Psoas muscle (tissue), 8 donors: ENCODE data around the gene SMIM41. TPM values are rescaled to one million over a fixed set of nuclear protein-coding genes. Genes with fewer than 3 reads are reported as not detected.

Source experiments
- ATAC-seq, 4 donors: fragments of 200-7000 bp; cut with Tn5 transposase; one replicate each; pipeline ENCODE4 v1.9.1; 2020; ENCODE audit warnings: moderate library complexity in 3 of 4, mild to moderate bottlenecking in 2 of 4
- DNase-seq, 2 donors: peaks; one replicate each; pipeline ENCODE4 v3.0.0-alpha.2; 2020
- H3K27ac ChIP-seq: fragments of 200-600 bp; one replicate; pipeline ENCODE4 v1.8.0; 2022
- H3K27me3 ChIP-seq, 3 donors: fragments of 200-600 bp in 1 of 3; one replicate each; pipeline versions ENCODE4 v1.6.1 to v1.8.0; 2013 to 2022; ENCODE audit warnings: low read length in 2 of 3, mild to moderate bottlenecking in 2 of 3, moderate library complexity in 1 of 3; ENCODE audit not compliant: insufficient read depth in 3 of 3
- H3K36me3 ChIP-seq, 2 donors: fragments of 200-600 bp in 1 of 2; one replicate each; pipeline versions ENCODE4 v1.6.1 to v1.8.0; 2013 to 2022; ENCODE audit warnings: low read depth in 1 of 2, mild to moderate bottlenecking in 1 of 2, moderate library complexity in 1 of 2; ENCODE audit not compliant: insufficient read depth in 1 of 2
- H3K4me1 ChIP-seq: fragments of 200-600 bp; one replicate; pipeline ENCODE4 v1.8.0; 2022
- H3K4me3 ChIP-seq: fragments of 200-600 bp; one replicate; pipeline ENCODE4 v1.8.0; 2022; ENCODE audit warnings: mild to moderate bottlenecking
- H3K9me3 ChIP-seq: fragments of 200-600 bp; one replicate; pipeline ENCODE4 v1.8.0; 2022
- WGBS, 3 donors: extraction: QIAGEN DNeasy Blood & Tissue Kit; methylation state at CpG; one replicate each; pipeline versions ENCODE4 v1.1.6 to v1.1.7; 2013; 5-methylcytosine and 5-hydroxymethylcytosine counted together
- intact Hi-C, 2 donors: fragments of 100-400 bp; cut with DNase I; formaldehyde crosslinking; loops; one replicate each; pipeline versions ENCODE4 v1.11.0 to v1.14.2; 2022
- polyA plus RNA-seq, 3 donors: library from polyadenylated mRNA; stranded (reverse); fragments of 200-250 nt; gene quantifications; one replicate each; pipeline ENCODE4 v1.2.3, GENCODE V29; 2013
- total RNA-seq, 4 donors: library from RNA; stranded (reverse); fragmentation: NEBNext Ultra II Directional in 2 of 4; extraction: Animal tissue kit (Norgen Biotek cat#: 25700) in 2 of 4; gene quantifications; one replicate each; pipeline versions ENCODE4 v1.2.1 to v1.2.4, GENCODE V29; 2021 to 2023
- TF ChIP-seq, protein P1 (sequence below): fragments of 200-600 bp; IDR thresholded peaks from one replicate; pipeline ENCODE4 v1.8.0; 2022; ENCODE audit warnings: antibody characterized with exemption
- donor health status: healthy with polysubstance abuse.
- donor health status: DM: no; HTN: no; CAD: no; lungs with moderate emphysema.
- donor health status: Bipolar disorder and iron deficiency.
- donor health status: healthy.
- donor health status: DM: yes; HTN: yes; CAD: no.
- donor health status: DM: no; HTN: no; CAD: no.
- donor health status: DM: no; HTN: no; CAD: no.
- donor health status: DM: yes; HTN: yes; CAD: no.

SMIM41 gene
- total and polyA plus RNA-seq, 7 donors, result 0.16 to 0.32 (median 0.20) TPM; not detected in 4

DNA sequence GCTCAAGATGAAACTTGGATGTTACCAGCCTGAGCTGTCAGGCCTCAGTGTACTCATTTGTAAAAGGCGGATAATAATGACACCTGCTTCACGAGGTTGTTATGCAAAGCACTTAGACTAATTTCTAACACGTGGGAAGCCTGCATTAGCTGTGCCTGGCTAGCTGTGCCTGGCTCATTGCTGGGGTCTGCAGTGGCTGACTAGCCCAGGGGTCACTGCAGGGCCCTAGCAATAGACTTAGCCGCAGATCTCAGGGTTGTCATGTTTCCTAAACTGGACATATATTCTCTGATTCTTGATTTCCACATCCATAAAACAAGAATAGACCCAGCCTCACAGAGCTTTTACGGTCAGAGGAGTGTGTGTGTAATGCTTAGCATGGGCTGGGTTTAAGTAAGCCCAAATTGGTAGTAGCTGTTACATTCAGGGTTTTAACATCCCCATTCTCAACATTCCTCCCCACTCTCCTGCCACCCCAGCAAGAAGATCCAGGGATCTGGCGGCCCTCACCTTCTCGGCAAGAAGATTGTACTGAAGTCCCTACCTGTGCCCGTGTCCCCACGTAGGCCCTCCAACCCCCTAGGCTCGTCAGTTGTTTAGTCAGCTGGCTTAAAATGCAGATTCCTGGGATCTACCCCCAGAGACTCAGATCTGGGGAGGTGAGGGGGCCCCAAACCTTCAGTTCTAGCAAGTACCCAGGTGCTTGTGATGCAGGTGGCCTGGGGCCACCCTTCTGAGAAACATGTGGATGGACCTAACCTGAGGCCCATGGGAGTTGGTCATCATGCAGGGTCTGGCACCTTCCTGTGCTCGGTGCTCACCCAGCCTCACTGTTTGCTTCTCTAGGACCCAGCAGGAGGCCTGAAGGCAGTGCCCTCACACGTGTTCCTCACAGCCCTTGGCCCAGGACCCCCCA lies 19.7 kb upstream of the SMIM41 start:
- TF ChIP-seq, protein P1, sequence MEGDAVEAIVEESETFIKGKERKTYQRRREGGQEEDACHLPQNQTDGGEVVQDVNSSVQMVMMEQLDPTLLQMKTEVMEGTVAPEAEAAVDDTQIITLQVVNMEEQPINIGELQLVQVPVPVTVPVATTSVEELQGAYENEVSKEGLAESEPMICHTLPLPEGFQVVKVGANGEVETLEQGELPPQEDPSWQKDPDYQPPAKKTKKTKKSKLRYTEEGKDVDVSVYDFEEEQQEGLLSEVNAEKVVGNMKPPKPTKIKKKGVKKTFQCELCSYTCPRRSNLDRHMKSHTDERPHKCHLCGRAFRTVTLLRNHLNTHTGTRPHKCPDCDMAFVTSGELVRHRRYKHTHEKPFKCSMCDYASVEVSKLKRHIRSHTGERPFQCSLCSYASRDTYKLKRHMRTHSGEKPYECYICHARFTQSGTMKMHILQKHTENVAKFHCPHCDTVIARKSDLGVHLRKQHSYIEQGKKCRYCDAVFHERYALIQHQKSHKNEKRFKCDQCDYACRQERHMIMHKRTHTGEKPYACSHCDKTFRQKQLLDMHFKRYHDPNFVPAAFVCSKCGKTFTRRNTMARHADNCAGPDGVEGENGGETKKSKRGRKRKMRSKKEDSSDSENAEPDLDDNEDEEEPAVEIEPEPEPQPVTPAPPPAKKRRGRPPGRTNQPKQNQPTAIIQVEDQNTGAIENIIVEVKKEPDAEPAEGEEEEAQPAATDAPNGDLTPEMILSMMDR, result no peak
- intact Hi-C loops, result no loop called here
- Histone ChIP-seq H3K4me3 (no peak overlapping the region), H3K9me3 (no peaks in the 10 kb centered on the region), H3K36me3 (peaks cover 0 to 45% of the 10 kb centered on the region in 2 donors), H3K27me3 (no peaks in the 10 kb centered on the region), H3K4me1 (peaks cover 33% of the 10 kb centered on the region), H3K27ac (peak overlapping the region; percentile 14)
- ATAC-seq (peak in 1 of 4 donors; percentile 2), DNase-seq (no peak)
- WGBS, 3 donors, result 60 to 81% (median 66%) methylated on average over 12 of the region's 12 CpGs

DNA sequence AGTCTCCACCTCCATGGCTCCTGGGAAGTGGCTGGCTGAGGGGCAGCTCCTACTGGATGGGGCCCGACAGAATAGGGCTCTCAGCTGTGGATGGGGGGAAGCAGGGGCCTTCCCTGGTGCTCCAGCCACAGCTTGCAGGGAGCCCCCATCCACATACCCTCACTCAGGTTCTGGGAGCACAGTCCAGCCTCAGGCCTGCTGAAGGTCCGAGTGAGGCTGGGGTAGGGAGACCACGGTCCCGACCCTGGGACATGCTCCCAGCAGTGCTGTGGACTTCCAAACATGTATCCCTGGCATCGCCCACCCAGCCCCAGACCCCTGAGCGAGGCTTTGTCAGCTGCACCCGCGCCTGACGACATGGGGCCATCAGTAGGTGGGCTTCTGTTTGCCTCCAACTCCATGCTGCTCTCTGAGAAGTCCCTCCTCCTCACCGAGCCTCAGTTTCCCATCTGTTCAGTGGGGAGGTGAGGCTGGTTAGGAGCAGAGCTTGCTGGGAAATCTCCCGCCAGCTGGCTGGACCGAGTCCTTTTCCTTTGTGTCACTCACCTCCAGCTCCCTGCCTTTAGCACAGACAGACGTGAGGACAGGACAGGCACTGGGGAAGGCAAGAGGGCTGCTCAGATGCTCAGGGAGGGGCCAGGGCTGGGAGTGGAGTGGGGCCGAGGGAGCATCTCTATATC lies 18.9 kb upstream of the SMIM41 start:
- Histone ChIP-seq H3K9me3 (no peaks in the 10 kb centered on the region), H3K27ac (peak overlapping the region; percentile 75), H3K4me3 (no peak overlapping the region), H3K36me3 (peaks cover 0 to 39% of the 10 kb centered on the region in 2 donors), H3K27me3 (no peaks in the 10 kb centered on the region), H3K4me1 (peaks cover 33% of the 10 kb centered on the region)
- WGBS, 3 donors, result 72 to 81% (median 74%) methylated on average over 14 of the region's 14 CpGs
- TF ChIP-seq, protein P1, result no peak
- intact Hi-C loops, result no loop called here
- ATAC-seq, result peak in 1 of 4 donors; percentile 0
- DNase-seq, result no peak

DNA sequence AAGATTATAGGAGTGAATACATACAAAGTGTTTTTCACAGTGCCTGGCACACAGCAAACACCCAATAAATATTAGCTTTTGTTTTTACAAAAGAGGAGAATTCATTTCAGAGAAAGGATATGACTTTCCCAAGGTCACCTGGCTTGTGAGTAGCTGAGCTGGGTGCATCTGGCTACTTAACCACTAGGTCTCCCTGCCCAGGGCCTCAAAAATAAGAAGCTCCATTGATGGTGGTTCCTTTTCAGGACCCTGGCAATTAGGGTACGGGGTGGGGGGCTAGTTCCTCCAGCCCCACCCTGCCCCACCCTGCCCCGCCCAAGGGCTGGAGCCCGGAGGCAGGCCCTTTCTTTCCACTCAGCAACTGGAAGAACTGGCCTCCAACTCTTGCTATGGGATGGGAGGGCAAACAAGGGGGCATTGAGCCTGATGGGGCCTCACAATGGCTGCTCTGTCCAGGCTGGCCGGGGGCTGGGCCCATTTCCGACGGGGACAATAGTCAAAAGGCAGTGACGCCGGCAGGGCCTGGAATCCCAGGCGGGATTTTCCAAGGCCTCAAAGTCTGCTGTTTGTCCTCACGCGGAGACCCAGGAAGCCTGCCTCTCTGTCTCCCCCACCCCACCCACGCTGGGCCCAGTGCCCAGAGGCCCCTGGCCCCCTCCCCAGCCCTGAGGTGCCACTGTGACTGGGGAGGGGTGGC lies 17.9 kb upstream of the SMIM41 start:
- Histone ChIP-seq H3K4me1 (peaks cover 30% of the 10 kb centered on the region), H3K36me3 (peaks cover 0 to 32% of the 10 kb centered on the region in 2 donors), H3K27ac (peak overlapping the region; percentile 75), H3K27me3 (no peaks in the 10 kb centered on the region), H3K9me3 (no peaks in the 10 kb centered on the region), H3K4me3 (no peak overlapping the region)
- TF ChIP-seq, protein P1, result no peak
- no peak for ATAC-seq
- no peak for DNase-seq
- intact Hi-C loops, result no loop called here
- 62 to 70% (median 65%) methylated on average over 12 of the region's 12 CpGs for WGBS, 3 donors

DNA sequence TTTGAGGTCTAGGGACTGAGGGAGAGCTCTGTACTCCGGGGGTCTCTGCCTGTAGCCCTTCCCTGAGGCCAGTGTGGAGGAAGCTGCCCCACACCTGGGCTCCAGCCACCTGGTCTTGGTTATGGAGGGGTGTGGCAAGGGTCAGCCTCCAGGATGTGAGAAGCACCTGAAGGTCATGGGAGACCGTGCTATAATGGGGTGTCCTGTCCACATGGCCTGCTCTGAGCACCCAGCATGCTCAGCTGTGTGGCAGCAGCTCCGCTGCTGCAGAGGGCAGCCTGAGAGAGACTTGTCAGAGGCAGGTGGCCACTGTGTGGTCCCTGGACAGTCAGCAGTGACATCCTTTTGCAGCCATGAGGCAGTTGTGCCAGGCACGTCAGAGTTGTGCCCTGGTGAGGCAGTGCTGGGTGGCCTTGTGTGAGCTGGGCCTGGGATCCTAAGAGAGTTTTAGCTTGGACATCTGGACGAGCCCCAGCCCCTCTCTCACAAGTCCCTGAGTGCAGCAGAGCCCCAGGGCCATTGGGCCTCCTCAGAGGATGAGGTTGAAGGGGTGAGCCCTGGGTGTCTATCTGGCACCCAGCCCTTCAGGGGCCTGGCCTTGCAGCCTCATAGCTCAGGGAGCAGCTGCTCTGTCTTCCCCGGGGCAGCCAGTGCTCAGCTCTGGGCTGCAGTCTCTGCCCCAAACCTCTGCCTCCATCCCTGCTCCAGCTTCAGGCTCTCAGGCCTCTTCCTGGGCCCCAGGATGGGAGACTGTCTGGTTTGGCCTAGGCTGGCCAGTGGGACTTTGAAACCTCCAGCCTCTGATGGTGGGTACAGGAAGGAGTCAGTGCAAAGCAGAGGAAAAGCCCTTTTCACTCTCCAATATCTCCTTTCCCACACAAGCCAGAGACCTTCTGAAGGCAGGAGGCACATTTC lies 17.1 kb upstream of the SMIM41 start:
- Histone ChIP-seq H3K9me3 (no peaks in the 10 kb centered on the region), H3K4me3 (no peak overlapping the region), H3K4me1 (peaks cover 26% of the 10 kb centered on the region), H3K27me3 (no peaks in the 10 kb centered on the region), H3K27ac (peak overlapping the region; percentile 75), H3K36me3 (peaks cover 0 to 24% of the 10 kb centered on the region in 2 donors)
- ATAC-seq (peak in 3 of 4 donors; percentile 4 to 18 (median 7)), DNase-seq (no peak)
- TF ChIP-seq, protein P1, result no peak
- WGBS, 3 donors, result 36 to 52% (median 45%) methylated on average over 6 of the region's 6 CpGs
- intact Hi-C loops, result no loop called here
